ENCODE measurements around the gene GPR45. TPM values are rescaled to one million over a fixed set of nuclear protein-coding genes. Genes with fewer than 3 reads are reported as not detected.

The GPR45 gene
- total RNA-seq, 1 donor from 2014 or later: not detected

- no peak for TF ChIP-seq CTCF (conservative IDR thresholded peaks at IDR 0.05)
- Mint-ChIP-seq H3K36me3 (no peaks in the 10 kb centered on the region), H3K27ac (no peak overlapping the region)
Measured at GRCh38 chr2:105238664-105239240, 2.8 kb upstream of the GPR45 start.

GRCh38 chr2:105239924-105240323 is 1.6 kb upstream of the GPR45 start:
- no peak for DNase-seq (ENCODE audit: extremely low spot score, unreplicated experiment)
- Mint-ChIP-seq H3K27ac (no peak overlapping the region), H3K4me3 (no peak overlapping the region), H3K4me1 (ENCODE audit: unreplicated experiment) (peaks cover 8% of the 10 kb centered on the region), H3K27me3 (peaks cover 9% of the 10 kb centered on the region), H3K36me3 (no peaks in the 10 kb centered on the region), H3K9me3 (no peaks in the 10 kb centered on the region)
- no peak for TF ChIP-seq CTCF (conservative IDR thresholded peaks at IDR 0.05)

More at GRCh38 chr2:105238664-105239240, 2.8 kb upstream of the GPR45 start:
- no peak for DNase-seq (ENCODE audit: extremely low spot score, unreplicated experiment)
- Mint-ChIP-seq H3K9me3 (no peaks in the 10 kb centered on the region), H3K27me3 (peaks cover 9% of the 10 kb centered on the region), H3K4me3 (no peak overlapping the region), H3K4me1 (ENCODE audit: unreplicated experiment) (peaks cover 8% of the 10 kb centered on the region)

GRCh38 chr2:105242286-105242993 is 897 bp downstream of the GPR45 start:
- TF ChIP-seq CTCF (conservative IDR thresholded peaks at IDR 0.05): no peak
- no peak overlapping the region for H3K27ac Mint-ChIP-seq
- DNase-seq (ENCODE audit: extremely low spot score, unreplicated experiment): no peak

GRCh38 chr2:105243961-105244360 is 2.4 kb downstream of the GPR45 start:
- H3K4me1 Mint-ChIP-seq (ENCODE audit: unreplicated experiment): no peaks in the 10 kb centered on the region
- TF ChIP-seq CTCF (conservative IDR thresholded peaks at IDR 0.05): peak; percentile 74
- no peaks in the 10 kb centered on the region for H3K9me3 Mint-ChIP-seq
- no peak overlapping the region for H3K27ac Mint-ChIP-seq
- peaks cover 4% of the 10 kb centered on the region for H3K27me3 Mint-ChIP-seq
- H3K4me3 Mint-ChIP-seq: no peak overlapping the region
- no peaks in the 10 kb centered on the region for H3K36me3 Mint-ChIP-seq
- DNase-seq (ENCODE audit: extremely low spot score, unreplicated experiment): no peak

More at GRCh38 chr2:105242286-105242993, 897 bp downstream of the GPR45 start:
- Mint-ChIP-seq H3K9me3 (no peaks in the 10 kb centered on the region), H3K4me1 (ENCODE audit: unreplicated experiment) (no peaks in the 10 kb centered on the region), H3K4me3 (no peak overlapping the region), H3K36me3 (no peaks in the 10 kb centered on the region), H3K27me3 (peaks cover 4% of the 10 kb centered on the region)

- Mint-ChIP-seq H3K27me3 (peaks cover 4% of the 10 kb centered on the region), H3K9me3 (no peaks in the 10 kb centered on the region), H3K27ac (no peak overlapping the region), H3K4me1 (ENCODE audit: unreplicated experiment) (no peaks in the 10 kb centered on the region), H3K36me3 (no peaks in the 10 kb centered on the region), H3K4me3 (no peak overlapping the region)
- DNase-seq (ENCODE audit: extremely low spot score, unreplicated experiment): no peak
- no peak for TF ChIP-seq CTCF (conservative IDR thresholded peaks at IDR 0.05)
Measured at GRCh38 chr2:105244451-105244850, 2.9 kb downstream of the GPR45 start.

All from type B pancreatic cell (in vitro differentiated cells).